HCT116 (cell line): Measurements from ENCODE around the gene PDCD6IP. TPM values are rescaled to one million over a fixed set of nuclear protein-coding genes. Genes with fewer than 3 reads are reported as not detected.

ENCODE experiments used
- ATAC-seq: fragments of 200-7000 bp; cut with Tn5 transposase; 2 replicates; pipeline ENCODE4 v1.9.1; 2020; ENCODE audit warnings: mild to moderate bottlenecking, moderate library complexity
- BruUV-seq: library from RNA; stranded (reverse); fragments of 400-500 nt; replicated peaks from 2 replicates; lab custom pipeline; 2021; lab: Mats Ljungman, UMichigan
- CTCF ChIA-PET: fragments of 300-600 bp; sonication (Branson Sonifier 250); formaldehyde crosslinking; loops from one replicate; lab custom pipeline; 2021; ENCODE audit warnings: antibody characterized with exemption; lab: Charles Lee
- POLR2A ChIA-PET: fragments of 300-600, 350-600 bp; sonication (Branson Sonifier 250); formaldehyde crosslinking; loops from one replicate; lab custom pipeline; 2021; ENCODE audit warnings: antibody characterized with exemption; lab: Charles Lee
- RAD21 ChIA-PET, 2 experiments: fragments of 300-600 bp; sonication (Branson Sonifier 250); formaldehyde crosslinking; loops; one replicate each; lab custom pipeline; 2023; ENCODE audit warnings: low total read pairs in 2 of 2; ENCODE audit not compliant: uncharacterized antibody in 2 of 2, unreplicated experiment in 2 of 2, low non-redundant PET in 1 of 2; lab: Charles Lee
- DNase-seq: peaks from one replicate; pipeline ENCODE4 v3.0.0-alpha.2; 2010; ENCODE audit warnings: low read depth, low spot score
- H2AFZ ChIP-seq: fragments of 200-600 bp; shearing (Covaris generic), sonication (generic); 2 replicates; pipeline ENCODE4 v1.6.1; 2017; ENCODE audit warnings: low read depth, mixed run types, mixed read lengths, antibody characterized with exemption, low read length; ENCODE audit not compliant: poor library complexity, severe bottlenecking
- H3K27ac ChIP-seq: 2 replicates; pipeline ENCODE4 v1.5.1; 2012; ENCODE audit warnings: low read depth, low read length
- H3K27me3 ChIP-seq: fragments of 200-600 bp; sonication (generic); 2 replicates; pipeline ENCODE4 v1.6.1; 2016; ENCODE audit warnings: mixed run types, low read length, mixed read lengths; ENCODE audit not compliant: insufficient read depth
- H3K36me3 ChIP-seq, 2 experiments: fragments of 200-500 bp in 1 of 2; fragments of 200-600 bp in 1 of 2; sonication (Bioruptor generic) in 1 of 2; sonication (generic) in 1 of 2; 2 replicates each; pipeline versions ENCODE4 v1.5.1 to v1.6.1; 2014 to 2016; ENCODE audit warnings: low read length in 2 of 2, inconsistent platforms in 1 of 2, mixed read lengths in 1 of 2, mixed run types in 1 of 2; ENCODE audit not compliant: insufficient read depth in 2 of 2, control insufficient read depth in 1 of 2
- H3K4me1 ChIP-seq, 2 experiments: fragments of 200-600 bp in 1 of 2; sonication (generic) in 1 of 2; 2 replicates each; pipeline versions ENCODE4 v1.5.1 to v1.6.1; 2012 to 2017; ENCODE audit warnings: low read length in 2 of 2, inconsistent platforms in 1 of 2, mild to moderate bottlenecking in 1 of 2, mixed read lengths in 1 of 2, mixed run types in 1 of 2, moderate library complexity in 1 of 2; ENCODE audit not compliant: insufficient read depth in 2 of 2, control insufficient read depth in 1 of 2
- H3K4me2 ChIP-seq: fragments of 200-600 bp; sonication (generic); 2 replicates; pipeline ENCODE4 v1.6.1; 2017; ENCODE audit warnings: mixed run types, low read length, mixed read lengths
- H3K4me3 ChIP-seq, 2 experiments: fragments of 200-600 bp in 1 of 2; sonication (generic) in 1 of 2; replicated peaks in 1 of 2; 2 replicates each; pipeline ENCODE4 v1.5.1; 2011 to 2016; ENCODE audit warnings: low read length in 2 of 2, control low read depth in 1 of 2, low read depth in 1 of 2, mild to moderate bottlenecking in 1 of 2, mixed read lengths in 1 of 2, mixed run types in 1 of 2
- H3K79me2 ChIP-seq: fragments of 200-600 bp; sonication (generic); 2 replicates; pipeline ENCODE4 v1.6.1; 2017; ENCODE audit warnings: mild to moderate bottlenecking, mixed run types, low read length, moderate library complexity, mixed read lengths; ENCODE audit not compliant: insufficient read depth
- H3K9ac ChIP-seq: fragments of 200-600 bp; sonication (generic); 2 replicates; pipeline ENCODE4 v1.6.1; 2016; ENCODE audit warnings: low read length, mixed read lengths
- H3K9me2 ChIP-seq: fragments of 200-600 bp; sonication (generic), shearing (Covaris generic); 2 replicates; pipeline ENCODE4 v1.6.1; 2017; ENCODE audit warnings: mixed run types, mild to moderate bottlenecking, moderate library complexity; ENCODE audit not compliant: insufficient read depth
- H3K9me3 ChIP-seq, 2 experiments: fragments of 200-500 bp in 1 of 2; fragments of 200-600 bp in 1 of 2; sonication (Bioruptor generic) in 1 of 2; sonication (generic) in 1 of 2; 2 replicates each; pipeline ENCODE4 v1.6.1; 2014 to 2017; ENCODE audit warnings: low read length in 2 of 2, mixed read lengths in 2 of 2, inconsistent platforms in 1 of 2, low read depth in 1 of 2, mild to moderate bottlenecking in 1 of 2, mixed run types in 1 of 2, moderate library complexity in 1 of 2; ENCODE audit not compliant: control insufficient read depth in 1 of 2, insufficient read depth in 1 of 2
- H4K20me1 ChIP-seq: fragments of 200-600 bp; sonication (generic), shearing (Covaris generic); 2 replicates; pipeline ENCODE4 v1.6.1; 2017; ENCODE audit warnings: mixed run types, mild to moderate bottlenecking, moderate library complexity; ENCODE audit not compliant: insufficient read depth
- CBX3 ChIP-seq: IDR thresholded peaks from 2 replicates; pipeline ENCODE4 v1.6.1; 2012; ENCODE audit warnings: low read depth
- CEBPB ChIP-seq: IDR thresholded peaks from 2 replicates; pipeline ENCODE4 v1.6.1; 2012; ENCODE audit warnings: low read depth
- EGR1 ChIP-seq: IDR thresholded peaks from 2 replicates; pipeline ENCODE4 v1.6.1; 2012; ENCODE audit warnings: low read depth
- EZH2 ChIP-seq: fragments of 200-600 bp; sonication (generic); IDR thresholded peaks from 2 replicates; pipeline ENCODE4 v1.6.1; 2017; ENCODE audit warnings: antibody characterized with exemption, mixed run types
- EZH2phosphoT487 ChIP-seq: fragments of 200-600 bp; IDR thresholded peaks from 2 replicates; pipeline ENCODE4 v1.6.1; 2018; ENCODE audit warnings: antibody characterized with exemption, borderline replicate concordance
- JUND ChIP-seq: IDR thresholded peaks from 2 replicates; pipeline ENCODE4 v1.6.1; 2012
- POLR2A ChIP-seq: IDR thresholded peaks from 2 replicates; pipeline ENCODE4 v1.7.0; 2011; ENCODE audit warnings: borderline replicate concordance; ENCODE audit not compliant: insufficient read depth, insufficient read length; ENCODE audit errors: extremely low read depth
- SIN3A ChIP-seq: IDR thresholded peaks from 2 replicates; pipeline ENCODE4 v1.6.1; 2012; ENCODE audit warnings: low read depth
- SRF ChIP-seq: IDR thresholded peaks from 2 replicates; pipeline ENCODE4 v1.6.1; 2012; ENCODE audit warnings: low read depth
- TCF7L2 ChIP-seq: IDR thresholded peaks from 2 replicates; pipeline ENCODE4 v1.7.0; 2011; ENCODE audit warnings: borderline replicate concordance, inconsistent platforms; ENCODE audit not compliant: insufficient read depth, insufficient read length; ENCODE audit errors: extremely low read depth
- ZFX ChIP-seq: fragments of 450-650 bp; IDR thresholded peaks from 2 replicates; pipeline ENCODE4 v1.6.1; 2017
- intact Hi-C: fragments of 100-400 bp; cut with micrococcal nuclease; formaldehyde crosslinking; loops from 2 replicates; pipeline ENCODE4 v1.10.0; 2022
- total RNA-seq: library from RNA; stranded (reverse); gene quantifications from one replicate; pipeline ENCODE4 v1.2.1, GENCODE V29; 2021; ENCODE audit not compliant: unreplicated experiment
- TF ChIP-seq, protein P1 (sequence below): IDR thresholded peaks from 2 replicates; pipeline ENCODE4 v1.6.1; 2011; ENCODE audit warnings: mild to moderate bottlenecking, low read length, moderate library complexity; ENCODE audit not compliant: insufficient replicate concordance; ENCODE audit errors: extremely low read depth

The PDCD6IP gene
- total RNA-seq, 1 experiment from 2014 or later: 241 TPM

DNA sequence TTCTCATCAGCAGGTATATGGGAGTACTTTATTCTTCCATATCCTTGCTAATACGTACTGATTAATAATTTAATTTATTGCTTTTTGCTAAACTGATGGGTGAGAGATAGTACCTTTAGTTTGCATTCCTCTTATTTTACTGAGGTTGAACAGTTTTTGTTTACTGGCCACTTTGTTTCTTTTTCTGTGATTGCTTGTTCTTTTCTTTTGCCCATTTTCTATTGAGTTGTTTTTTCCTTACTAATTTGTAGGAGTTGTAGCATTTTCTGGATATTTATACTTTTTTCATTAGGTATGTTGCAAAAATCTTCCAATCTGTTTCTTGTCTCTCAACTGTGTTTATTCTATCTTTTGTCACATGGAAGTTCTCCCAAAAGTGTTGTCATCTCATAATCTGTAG lies 4.8 kb downstream of the PDCD6IP start:
- no peak overlapping the region for H3K9ac ChIP-seq
- BruUV-seq: no TSS peak
- H3K27ac ChIP-seq: no peak overlapping the region
- H3K4me3 ChIP-seq: no peak overlapping the region
- no peak overlapping the region for H3K4me2 ChIP-seq
- intact Hi-C loops: no loop called here
- no peaks in the 10 kb centered on the region for H3K27me3 ChIP-seq
- H3K9me2 ChIP-seq: no peaks in the 10 kb centered on the region
- H3K4me1 ChIP-seq: peaks cover 3 to 17% of the 10 kb centered on the region in 2 experiments; a peak in 3 of 4 replicates
- ATAC-seq: no peak
- peaks cover 7% of the 10 kb centered on the region; the same call in 1 of the 2 replicates for H4K20me1 ChIP-seq
- RAD21 ChIA-PET: no interaction called here
- no peaks in the 10 kb centered on the region; a peak in 1 of 4 replicates for H3K9me3 ChIP-seq
- no peak overlapping the region for H2AFZ ChIP-seq
- CTCF ChIA-PET: no interaction called here
- TF ChIP-seq POLR2A: no peak
- TF ChIP-seq EZH2phosphoT487: no peak
- no peak for TF ChIP-seq SIN3A
- no peak for TF ChIP-seq CEBPB
- TF ChIP-seq, protein P1, sequence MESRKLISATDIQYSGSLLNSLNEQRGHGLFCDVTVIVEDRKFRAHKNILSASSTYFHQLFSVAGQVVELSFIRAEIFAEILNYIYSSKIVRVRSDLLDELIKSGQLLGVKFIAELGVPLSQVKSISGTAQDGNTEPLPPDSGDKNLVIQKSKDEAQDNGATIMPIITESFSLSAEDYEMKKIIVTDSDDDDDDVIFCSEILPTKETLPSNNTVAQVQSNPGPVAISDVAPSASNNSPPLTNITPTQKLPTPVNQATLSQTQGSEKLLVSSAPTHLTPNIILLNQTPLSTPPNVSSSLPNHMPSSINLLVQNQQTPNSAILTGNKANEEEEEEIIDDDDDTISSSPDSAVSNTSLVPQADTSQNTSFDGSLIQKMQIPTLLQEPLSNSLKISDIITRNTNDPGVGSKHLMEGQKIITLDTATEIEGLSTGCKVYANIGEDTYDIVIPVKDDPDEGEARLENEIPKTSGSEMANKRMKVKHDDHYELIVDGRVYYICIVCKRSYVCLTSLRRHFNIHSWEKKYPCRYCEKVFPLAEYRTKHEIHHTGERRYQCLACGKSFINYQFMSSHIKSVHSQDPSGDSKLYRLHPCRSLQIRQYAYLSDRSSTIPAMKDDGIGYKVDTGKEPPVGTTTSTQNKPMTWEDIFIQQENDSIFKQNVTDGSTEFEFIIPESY: no peak
- no peak for TF ChIP-seq ZFX
- TF ChIP-seq JUND: no peak
- TF ChIP-seq TCF7L2: no peak
- TF ChIP-seq SRF: no peak
- no peak for TF ChIP-seq EGR1
- no peak for TF ChIP-seq EZH2
- TF ChIP-seq CBX3: no peak
- TF ChIP-seq, all 23 proteins: peak for 0
- Histone ChIP-seq H3K79me2 (peaks cover 97% of the 10 kb centered on the region), H3K36me3 (peaks cover 3 to 12% of the 10 kb centered on the region in 2 experiments; a peak in 2 of 4 replicates)
- POLR2A ChIA-PET: no interaction called here
- DNase-seq: no peak
